ENCODE results near the gene RCOR3.
"Not testable (repeated sequence)": the region's sequence is repeated elsewhere in the genome, so short reads cannot be mapped to it uniquely, and the experiment has no call there.

RCOR3 gene

DNA sequence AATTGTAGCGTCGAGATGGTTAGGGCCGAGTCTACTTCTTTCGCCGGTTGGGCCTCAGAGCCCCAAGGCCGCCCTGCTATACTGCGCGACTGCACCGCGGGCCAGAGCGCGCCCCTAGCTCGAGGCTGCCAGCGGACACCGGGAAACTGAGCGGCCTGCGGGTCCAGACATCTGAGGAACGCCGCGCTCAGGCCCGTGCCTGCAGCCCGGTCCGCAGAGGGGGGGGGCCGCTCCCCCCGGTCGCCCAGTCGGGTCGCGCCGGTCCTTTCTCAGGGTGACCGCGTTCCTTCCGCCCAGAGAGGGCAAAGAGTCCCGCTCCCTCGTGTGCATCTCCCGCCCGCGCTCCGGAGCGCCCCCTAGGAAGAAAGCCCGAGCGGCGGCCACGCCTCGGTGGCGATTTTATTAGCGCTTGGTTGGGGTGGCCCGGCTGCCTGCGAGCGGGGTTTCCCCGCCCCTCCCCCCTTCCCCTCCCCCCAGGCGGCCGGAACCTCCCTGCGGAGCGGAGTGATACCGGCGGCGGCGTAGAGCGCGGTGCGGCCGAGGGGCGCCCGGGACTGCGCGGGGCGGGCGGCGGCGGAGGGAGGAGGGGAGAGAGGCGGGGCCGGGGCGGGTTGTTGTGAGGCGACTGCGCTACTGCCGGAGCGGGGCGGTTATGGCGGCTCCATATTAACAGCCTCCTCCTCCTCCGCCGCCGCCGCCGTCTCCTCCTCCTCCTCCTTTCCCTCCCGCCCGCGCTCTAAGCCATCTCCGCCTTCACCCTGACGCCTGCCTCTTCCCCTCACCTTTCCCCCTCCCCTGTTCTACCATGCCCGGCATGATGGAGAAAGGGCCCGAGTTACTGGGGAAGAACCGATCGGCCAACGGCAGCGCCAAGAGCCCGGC, at the start of gene RCOR3:
Gene RCOR3 (plus strand): TSS at position 611 of the 882 bp plus-strand sequence. CDS start 195 bp downstream, at position 806.
- DNase-seq: peak; percentile 93

DNA sequence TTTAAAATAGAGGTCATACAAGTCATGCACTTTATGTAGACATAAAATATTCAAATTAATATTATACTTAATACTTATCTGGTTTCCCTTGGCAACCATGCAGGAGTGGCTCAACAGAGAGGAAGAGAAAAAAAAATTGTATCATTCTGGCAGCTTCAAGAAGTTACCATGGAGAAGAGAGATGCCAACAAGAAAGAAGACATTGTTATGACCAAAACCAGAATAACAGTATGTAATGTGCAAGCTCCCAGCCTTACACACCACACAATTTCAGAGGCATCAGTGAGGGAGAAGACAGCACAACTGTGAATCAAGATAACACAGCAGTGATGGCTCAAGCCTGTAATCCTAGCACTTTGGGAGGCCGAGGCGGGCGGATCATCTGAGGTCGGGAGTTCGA, 49.1 kb upstream of the RCOR3 start:
- no peak for DNase-seq

DNA sequence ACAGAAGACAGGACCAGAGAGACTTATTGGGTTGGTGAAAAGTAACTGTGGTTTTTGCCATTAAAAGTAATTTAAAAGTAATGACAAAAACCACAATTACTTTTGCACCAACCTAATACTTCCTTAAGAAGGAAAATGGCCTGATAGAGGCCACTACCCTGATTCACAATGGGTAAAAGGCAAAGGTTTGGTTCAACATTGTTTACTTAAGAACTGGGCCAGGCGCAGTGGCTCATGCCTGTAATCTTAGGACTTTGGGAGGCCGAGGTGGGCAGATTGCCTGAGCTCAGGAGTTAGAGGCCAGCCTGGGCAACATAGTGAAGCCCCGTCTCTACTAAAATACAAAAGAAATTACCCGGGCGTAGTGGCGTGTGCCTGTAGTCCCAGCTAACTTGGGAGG, 48.2 kb upstream of the RCOR3 start:
- DNase-seq: no peak

DNA sequence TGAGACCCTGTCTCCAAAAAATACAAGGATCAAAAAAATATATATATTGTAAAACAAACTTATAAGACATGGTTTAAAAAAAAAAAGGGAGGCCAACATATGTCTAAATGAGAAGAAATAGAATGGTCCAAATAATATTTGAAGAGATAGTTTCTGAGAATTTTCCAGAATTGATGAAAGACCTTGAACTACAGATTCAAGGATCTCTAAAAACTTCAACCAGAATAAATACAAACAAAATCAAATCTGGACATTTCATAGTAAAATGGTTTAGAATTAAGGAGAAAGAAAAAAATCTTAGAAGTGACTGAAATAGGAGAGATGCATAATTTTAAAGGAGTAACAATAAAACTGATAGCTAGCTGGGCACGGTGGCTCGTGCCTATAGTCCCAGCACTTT, 45.5 kb upstream of the RCOR3 start:
- DNase-seq: no peak

DNA sequence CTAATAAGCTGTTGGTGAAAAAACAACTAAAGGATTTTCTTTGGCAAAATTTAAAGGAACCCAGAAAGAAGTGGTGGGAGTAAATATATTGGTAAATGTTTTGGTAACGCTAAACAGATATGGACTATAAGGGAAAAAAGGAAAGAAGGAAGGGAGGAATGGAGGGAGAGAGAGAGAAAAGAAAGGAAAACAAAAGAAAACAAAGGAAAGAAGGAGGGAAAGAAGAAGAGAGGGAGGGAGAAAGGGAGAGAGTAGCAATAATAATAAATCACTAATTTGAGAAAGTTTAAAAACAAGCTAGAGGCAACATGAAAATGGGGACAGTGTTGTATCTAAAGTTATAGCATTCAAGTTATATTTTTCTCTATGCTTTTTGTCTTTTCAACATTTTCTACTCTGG, 43.6 kb upstream of the RCOR3 start:
- DNase-seq: no peak

DNA sequence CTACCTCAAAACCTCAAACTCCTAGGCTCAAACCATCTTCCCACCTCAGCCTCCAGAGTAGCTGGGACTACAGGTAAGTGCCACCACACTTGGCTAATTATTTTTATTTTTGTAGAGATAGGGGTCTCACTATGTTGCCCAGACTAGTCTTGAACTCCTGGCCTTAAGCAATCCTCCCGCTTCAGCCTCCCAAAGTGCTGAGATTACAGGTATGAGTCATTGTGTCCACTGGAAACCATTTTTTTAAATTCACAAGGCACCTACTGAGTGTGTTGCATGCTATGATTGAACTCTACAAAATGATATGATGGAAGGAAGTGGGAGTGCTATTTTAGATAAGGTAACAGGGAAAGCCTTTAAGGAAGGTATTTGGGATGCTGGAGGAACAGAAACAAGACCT, 41.8 kb upstream of the RCOR3 start:
- DNase-seq: no peak

DNA sequence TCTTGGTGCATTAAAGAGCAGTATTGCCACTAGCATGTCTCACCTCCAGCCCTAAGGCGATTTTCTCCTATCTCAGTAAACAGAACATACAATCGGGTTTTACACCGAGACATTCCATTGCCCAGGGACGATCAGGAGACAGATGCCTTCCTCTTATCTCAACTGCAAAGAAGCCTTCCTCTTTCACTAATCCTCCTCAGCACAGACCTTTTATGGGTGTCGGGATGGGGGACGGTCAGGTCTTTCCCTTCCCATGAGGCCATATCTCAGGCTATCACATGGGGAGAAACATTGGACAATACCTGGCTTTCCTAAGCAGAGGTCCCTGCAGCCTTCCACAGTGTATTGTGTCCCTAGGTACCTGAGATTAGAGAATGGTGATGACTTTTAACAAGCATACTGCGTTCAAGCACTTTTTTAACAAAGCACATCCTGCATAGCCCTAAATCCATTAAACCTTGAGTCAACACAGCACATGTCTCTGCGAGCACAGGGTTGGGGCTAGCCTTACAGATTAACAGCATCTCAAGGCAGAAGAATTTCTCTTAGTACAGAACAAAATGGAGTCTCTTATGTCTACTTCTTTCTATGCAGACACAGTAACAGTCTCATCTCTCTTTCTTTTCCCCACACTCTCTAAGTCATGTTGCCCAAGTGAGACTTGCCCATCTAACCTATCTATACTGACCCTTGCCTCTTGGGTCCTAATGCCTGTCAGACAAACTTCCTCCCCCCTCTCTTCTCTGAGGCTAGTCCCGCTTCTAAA, 36.5 kb upstream of the RCOR3 start:
- DNase-seq: not testable (repeated sequence)

DNA sequence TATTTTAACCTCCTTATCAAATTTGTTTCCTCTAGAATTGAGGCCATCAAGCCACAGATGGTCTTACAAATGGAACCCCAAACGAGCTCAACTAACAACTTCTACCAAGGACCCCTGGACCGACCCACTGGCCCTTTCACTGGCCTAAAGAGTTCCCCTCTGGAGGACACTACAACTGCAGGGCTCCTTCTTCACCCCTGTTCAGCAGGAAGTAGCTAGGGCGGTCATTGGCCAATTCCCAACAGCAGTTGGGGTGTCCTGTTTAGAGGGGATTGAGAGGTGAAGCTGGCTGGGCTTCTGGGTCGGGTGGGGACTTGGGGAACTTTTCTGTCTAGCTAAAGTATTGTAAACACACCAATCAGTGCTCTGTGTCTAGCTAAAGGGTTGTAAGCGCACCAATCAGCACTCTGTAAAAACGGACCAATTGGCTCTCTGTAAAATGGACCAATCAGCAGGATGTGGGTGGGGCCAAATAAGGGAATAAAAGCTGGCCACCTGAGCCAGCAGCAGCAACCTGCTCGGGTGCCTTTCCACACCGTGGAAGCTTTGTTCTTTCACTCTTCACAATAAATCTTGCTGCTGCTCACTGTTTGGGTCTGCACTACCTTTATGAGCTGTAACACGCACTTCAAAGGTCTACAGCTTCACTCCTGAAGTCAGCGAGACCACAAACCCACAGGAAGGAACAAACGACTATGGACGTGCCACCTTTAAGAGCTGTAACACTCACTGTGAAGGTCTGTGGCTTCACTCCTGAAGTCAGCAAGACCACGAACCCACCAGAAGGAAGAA, 30.4 kb upstream of the RCOR3 start:
- DNase-seq: not testable (repeated sequence)

DNA sequence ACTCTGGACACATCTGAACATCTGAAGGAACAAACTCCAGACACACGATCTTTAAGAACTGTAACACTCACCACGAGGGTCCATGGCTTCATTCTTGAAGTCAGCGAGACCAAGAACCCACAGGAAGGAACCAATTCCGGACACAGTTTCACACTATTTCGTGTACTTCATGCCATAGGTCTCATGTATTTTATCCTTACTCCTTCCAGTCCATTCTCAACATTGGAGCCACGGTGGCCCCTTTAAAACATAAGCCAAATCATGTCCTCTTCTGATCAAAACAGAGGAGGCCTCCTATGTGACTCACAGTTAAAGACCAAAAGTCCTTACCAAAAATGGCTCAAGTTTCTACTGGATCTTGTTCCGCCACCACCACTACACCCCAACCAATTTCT, 29.8 kb upstream of the RCOR3 start:
- DNase-seq: no peak

DNA sequence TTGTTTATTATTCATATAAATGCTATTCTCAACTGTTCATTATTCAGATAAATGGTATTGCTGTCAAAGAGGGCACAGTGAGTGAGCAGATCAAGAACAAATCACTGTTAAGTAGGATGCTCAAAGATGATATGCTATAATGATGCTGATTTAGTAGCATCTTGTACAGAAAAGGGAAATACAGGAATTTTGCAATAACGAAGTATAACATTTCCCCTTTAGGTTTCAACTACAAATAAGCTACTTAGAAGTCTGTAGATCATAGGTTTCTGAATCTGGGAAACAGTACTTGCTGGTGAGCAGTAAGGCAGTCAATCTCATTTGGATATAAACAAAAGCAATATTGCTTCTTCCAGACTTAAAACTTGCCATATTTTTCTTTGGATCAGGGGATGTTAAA, 27.3 kb upstream of the RCOR3 start:
- no peak for DNase-seq

DNA sequence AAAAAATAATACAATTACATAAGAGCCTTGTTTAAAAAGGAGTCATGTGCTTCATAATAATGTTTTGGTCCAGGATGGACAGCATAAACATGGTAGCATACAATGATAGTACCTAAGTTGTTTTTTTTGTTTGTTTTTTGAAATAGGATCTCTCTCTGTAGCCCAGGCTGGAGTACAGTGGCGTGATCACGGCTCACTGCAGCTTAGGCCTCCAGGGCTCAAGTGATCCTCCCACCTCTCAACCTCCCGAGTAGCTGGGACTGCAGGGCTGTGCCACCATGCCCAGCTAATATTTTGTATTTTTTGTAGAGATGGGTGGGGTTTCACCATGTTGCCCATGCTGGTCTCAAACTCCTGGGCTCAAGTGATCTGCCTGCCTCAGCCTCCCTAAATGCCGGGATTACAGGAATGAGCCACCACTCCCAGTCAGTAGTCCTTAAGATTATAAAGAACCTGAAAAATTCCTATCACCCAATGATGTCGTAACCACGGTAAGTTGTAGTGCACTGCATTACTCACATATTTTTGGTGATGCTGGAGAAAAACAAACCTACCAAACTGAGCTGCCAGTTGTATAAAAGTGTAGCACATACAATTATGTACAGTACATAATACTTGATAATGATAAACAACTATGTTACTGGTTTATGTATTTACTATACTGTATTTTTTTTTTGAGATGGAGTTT, 22.4 kb upstream of the RCOR3 start:
- no peak for DNase-seq

DNA sequence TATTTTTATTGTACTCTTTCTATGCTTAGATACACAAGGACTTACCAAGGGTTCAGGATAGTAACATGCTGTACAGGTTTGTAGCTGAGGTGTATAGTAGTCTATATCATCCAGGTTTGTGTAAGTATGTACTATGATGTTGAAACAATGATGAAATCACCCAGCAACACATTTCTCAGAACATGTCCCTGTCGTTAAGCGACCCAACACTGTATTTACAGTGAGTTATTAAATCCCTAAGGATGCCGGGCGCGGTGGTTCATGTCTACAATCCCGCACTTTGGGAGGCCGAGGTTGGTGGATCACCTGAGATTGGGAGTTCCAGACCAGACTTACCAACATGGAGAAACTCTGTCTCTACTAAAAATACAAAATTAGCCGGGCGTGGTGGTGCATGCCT, 21.6 kb upstream of the RCOR3 start:
- DNase-seq: no peak

DNA sequence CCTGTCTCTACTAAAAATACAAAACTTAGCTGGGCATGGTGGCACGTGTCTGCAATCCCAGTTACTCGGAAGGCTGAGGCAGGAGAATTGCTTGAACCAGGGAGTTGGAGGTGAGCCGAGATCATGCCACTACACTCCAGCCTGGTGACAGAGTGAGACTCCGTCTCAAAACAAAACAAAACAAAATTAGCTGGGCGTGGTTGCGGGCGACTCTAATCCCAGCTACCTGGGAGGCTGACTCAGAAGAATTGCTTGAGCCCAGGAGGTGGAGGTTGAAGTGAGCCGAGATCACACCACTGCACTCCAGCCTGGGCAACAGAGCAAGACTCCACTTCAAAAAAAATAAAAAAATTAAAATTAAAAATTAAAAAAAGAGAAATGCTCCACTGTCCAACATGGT, 18.6 kb upstream of the RCOR3 start:
- DNase-seq: not testable (repeated sequence)

DNA sequence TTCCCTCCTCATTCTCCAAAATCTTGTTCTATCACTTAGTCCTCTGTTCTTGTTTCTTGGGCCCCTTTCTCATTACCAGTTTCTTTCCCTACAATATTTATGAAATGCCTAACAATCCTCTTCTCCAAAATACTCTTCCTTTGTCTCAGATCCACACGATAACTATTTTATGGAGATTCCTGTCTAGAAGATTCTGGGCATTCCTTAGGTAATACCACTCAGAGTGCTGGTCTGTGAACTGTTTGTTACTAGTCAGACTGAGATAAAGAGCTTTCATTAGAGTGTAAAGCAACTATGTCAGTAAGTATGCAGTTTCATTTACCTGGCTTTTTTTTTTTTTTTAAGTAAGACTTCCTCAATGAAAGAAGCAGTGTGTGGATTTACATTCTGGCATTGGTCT, 18.1 kb upstream of the RCOR3 start:
- no peak for DNase-seq

DNA sequence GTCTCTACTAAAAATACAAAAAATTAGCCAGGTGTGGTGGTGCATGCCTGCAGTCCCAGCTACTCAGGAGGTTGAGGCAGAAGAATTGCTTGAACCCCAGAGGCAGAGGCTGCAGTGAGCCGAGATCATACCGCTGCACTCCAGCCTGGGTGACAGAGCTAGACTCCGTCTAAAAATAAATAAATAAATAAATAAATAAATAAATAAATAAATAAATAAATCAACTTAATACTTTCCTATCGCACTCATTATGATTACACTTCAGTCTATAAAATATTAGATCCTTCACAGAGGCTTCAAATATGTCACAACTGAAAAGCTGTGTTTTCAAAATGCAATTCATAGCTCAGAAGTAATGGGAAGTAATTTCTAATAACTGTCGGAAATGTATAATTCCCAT, 15.5 kb upstream of the RCOR3 start:
- not testable (repeated sequence) for DNase-seq

DNA sequence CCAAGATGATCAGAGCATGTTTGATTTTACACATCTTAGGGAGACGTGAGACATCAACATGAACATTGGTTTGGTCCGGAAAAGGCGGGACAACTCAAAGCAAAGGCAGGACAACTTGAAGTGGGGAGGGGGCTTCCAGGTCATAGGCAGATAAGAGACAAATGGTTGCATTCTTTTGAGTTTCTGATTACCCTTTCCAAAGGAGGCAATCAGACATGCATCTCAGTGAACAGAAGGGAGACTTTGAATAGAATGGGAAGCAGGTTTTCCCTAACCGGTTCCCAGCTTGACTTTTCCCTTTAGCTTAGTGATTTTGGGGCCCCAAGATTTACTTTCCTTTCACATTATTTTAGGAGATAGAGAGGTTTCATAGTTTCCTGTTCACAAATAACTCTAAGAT, 12.6 kb upstream of the RCOR3 start:
- not testable (repeated sequence) for DNase-seq

DNA sequence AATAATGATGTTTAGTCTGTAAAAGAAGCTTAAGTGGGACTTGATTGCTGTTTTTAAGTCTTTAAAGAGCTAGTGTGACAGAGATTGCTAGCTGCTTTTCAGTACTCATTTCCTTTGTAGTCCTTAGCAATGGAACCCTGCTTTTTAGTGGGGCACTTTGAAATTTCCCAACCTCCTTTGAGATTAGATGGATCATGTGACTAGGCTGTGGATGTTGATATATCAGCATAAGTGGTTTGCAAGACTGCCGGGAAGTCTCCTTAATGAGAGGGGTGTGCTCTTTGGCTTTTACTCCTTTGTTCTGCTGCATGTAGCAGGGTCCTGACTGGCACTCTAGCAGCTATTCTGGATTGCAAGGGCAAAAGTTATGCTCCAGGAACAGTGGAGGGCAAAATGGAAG, 11.2 kb upstream of the RCOR3 start:
- no peak for DNase-seq

DNA sequence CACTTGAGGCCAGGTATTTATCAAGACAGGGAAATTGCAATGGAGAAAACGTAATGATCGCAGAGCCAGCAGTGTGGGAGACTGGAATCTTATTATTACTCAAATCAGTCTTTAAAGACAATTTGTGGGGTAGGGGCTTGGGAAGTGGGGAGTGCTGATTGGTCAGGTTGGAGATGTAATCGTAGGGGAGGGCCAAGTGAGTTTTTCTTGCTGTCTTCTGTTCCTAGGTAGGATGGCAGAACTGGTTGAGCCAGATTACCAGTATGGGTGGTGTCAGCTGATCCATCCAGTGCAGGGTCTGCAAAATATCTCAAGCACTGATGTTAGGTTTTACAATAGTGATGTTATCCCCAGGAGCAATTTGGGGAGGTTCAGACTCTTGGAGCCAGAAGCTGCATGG, 9.6 kb upstream of the RCOR3 start:
- DNase-seq: not testable (repeated sequence)

DNA sequence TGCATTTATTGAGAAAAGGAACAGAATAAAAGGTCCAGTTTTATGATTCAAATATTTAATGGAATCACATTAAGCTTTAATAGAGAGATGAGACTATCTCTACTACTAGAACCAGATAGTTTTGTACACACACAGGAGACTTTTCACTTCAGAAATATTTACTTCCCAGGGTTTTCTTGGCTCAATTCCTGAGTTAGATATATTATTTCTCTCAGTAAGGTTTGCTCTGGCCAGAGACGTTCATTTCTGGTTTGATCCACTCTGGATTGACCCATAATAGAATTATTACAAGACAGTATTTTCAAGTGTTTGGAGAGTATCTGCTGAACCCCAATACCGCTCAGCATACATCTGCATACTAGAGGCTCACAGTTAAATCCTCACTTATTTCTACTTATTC, 1.3 kb upstream of the RCOR3 start:
- no peak for DNase-seq

DNA sequence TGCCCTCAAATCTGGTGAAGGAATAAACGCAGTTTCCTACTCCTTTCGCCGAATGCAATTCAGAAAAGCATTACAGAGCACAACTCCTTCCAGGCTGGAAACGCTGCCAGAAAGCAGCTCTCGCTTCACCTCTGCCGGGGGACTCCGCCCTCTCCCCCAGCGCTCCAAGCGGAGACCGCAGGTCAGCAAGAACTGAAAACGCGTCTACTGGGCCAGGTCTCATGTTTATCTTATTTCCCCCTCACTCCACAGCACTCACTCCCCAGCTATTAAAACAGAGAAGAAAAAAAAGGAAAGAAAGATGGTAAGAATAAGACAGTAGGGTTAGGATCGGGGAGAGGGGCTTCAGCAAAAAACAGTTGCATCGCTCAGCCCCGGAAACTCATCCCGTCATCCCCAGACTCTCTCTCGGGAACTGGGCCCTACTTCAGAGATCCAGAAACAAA, 833 bp upstream of the RCOR3 start:
- peak; percentile 65 for DNase-seq

DNA sequence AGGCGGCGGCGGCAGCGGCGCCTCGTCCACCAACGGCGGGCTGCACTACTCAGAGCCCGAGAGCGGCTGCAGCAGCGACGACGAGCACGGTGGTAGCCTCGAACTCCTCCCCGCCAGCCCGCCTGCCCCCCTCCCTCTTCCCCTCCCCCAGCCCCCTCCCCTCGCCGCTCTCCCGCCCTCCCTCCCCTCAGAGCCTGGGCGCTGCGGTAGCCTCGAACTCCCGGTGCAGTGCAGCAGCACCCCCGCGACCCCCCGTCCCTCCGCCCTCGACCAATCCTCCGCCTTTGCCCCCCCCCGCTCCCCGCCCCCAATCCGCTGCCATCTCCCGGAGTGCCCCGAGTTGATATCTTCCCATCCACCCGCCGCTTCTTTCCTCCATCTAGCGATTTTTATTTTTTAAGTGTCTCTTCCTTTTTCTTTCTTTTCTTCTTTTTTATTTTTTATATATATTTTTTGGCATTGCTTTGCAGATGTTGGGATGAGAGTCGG, 516 bp downstream of the RCOR3 start:
- DNase-seq: peak; percentile 72
